ENCODE measurements around the gene LIN37. TPM values are rescaled to one million over a fixed set of nuclear protein-coding genes. Genes with fewer than 3 reads are reported as not detected.

LIN37 gene
- total and polyA plus RNA-seq, 9 of the 15 experiments (the other 6 are each of a cell fraction or from before 2014, with no cell fraction given), result 1.2 to 12.5 (median 8.6) TPM

DNA sequence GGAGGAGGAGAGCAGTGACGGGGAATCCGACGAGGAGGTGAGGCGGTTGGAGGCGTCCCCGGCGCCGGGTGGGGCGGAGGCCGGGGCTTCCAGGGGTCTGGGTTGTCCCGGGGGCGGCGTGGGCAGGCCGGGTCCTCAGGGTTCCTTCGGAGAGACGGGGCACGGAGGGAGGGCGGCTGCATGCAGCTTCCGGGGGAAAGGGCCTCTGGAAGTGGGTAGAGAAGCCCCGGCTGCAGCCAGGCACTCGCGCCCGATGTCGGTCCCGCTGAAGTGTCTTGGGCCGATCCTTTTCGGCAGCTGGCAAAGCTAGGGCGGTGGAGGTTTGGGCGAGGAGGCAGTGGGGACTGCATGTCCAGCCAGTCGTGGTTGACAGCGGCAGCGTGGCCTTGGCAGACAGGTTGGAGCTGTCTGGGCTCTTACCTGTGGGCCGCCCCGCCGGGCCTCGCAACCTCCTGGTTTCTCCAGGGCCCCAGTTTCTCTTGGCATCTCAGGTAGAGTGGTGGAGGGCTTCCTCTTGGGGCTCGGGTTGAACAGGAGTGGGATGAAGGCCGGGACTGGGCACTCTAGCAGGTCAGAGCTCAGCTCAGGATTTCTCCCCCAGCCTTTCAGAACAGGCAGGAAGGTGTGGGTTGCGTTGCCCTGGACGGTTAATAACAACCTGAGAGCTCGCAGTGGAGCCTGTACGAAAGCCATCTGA lies 29.9 kb upstream of the LIN37 start (continued):
- TF ChIP-seq ILK (tag; IDR thresholded peaks at IDR 0.05; ENCODE audit: borderline replicate concordance, low read depth) (no peak), FOXA3 (CRISPR knock-in tag; conservative IDR thresholded peaks at IDR 0.05 in 1 of 2, IDR thresholded peaks at IDR 0.05 in 1 of 2) (no peak), ZNF263 (CRISPR knock-in tag; IDR thresholded peaks at IDR 0.05; ENCODE audit: borderline replicate concordance) (0 out of 2 replicates have a peak, but pooled peaks have one; percentile 27), MBD2 (IDR thresholded peaks at IDR 0.05; ENCODE audit: borderline replicate concordance, low read depth) (no peak), ZEB2 (IDR thresholded peaks at IDR 0.05) (no peak), ZNF764 (CRISPR knock-in tag; IDR thresholded peaks at IDR 0.05; ENCODE audit: low read depth) (no peak), FOXK1 (CRISPR knock-in tag; IDR thresholded peaks at IDR 0.05; ENCODE audit: borderline replicate concordance) (no peak), KAT7 (CRISPR knock-in tag; IDR thresholded peaks at IDR 0.05; ENCODE audit: borderline replicate concordance) (0 out of 2 replicates have a peak, but pooled peaks have one; percentile 20), HSF4 (CRISPR knock-in tag; IDR thresholded peaks at IDR 0.05; ENCODE audit: borderline replicate concordance) (no peak), SREBF2 (CRISPR knock-in tag; IDR thresholded peaks at IDR 0.05) (no peak), ZC3H11A (IDR thresholded peaks at IDR 0.05; ENCODE audit: low read depth, low read length) (no peak), ATF1 (CRISPR knock-in tag; IDR thresholded peaks at IDR 0.05) (no peak), ATF1 (tag; IDR thresholded peaks at IDR 0.05) (no peak), BRF2 (IDR thresholded peaks at IDR 0.05; ENCODE audit: borderline replicate concordance, insufficient read depth, insufficient read length) (no peak), TEAD4 (IDR thresholded peaks at IDR 0.05; ENCODE audit: low read length) (no peak), TEAD4 (CRISPR knock-in tag; IDR thresholded peaks at IDR 0.05; ENCODE audit: borderline replicate concordance) (no peak), LCOR (CRISPR knock-in tag; IDR thresholded peaks at IDR 0.05) (peak; percentile 46; the same call in 1 of the 2 replicates), CEBPG (CRISPR knock-in tag; IDR thresholded peaks at IDR 0.05) (no peak), CEBPG (tag; conservative IDR thresholded peaks at IDR 0.05 in 1 of 2, IDR thresholded peaks at IDR 0.05 in 1 of 2) (no peak)
- TF ChIP-seq, protein P1, sequence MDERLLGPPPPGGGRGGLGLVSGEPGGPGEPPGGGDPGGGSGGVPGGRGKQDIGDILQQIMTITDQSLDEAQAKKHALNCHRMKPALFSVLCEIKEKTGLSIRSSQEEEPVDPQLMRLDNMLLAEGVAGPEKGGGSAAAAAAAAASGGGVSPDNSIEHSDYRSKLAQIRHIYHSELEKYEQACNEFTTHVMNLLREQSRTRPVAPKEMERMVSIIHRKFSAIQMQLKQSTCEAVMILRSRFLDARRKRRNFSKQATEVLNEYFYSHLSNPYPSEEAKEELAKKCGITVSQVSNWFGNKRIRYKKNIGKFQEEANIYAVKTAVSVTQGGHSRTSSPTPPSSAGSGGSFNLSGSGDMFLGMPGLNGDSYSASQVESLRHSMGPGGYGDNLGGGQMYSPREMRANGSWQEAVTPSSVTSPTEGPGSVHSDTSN (CRISPR knock-in tag; IDR thresholded peaks at IDR 0.05; ENCODE audit: low read depth), result no peak
- TF ChIP-seq, protein P1 (tag; conservative IDR thresholded peaks at IDR 0.05; ENCODE audit: low read depth), result no peak
- TF ChIP-seq, protein P2, sequence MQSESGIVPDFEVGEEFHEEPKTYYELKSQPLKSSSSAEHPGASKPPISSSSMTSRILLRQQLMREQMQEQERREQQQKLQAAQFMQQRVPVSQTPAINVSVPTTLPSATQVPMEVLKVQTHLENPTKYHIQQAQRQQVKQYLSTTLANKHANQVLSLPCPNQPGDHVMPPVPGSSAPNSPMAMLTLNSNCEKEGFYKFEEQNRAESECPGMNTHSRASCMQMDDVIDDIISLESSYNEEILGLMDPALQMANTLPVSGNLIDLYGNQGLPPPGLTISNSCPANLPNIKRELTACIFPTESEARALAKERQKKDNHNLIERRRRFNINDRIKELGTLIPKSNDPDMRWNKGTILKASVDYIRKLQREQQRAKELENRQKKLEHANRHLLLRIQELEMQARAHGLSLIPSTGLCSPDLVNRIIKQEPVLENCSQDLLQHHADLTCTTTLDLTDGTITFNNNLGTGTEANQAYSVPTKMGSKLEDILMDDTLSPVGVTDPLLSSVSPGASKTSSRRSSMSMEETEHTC (IDR thresholded peaks at IDR 0.05), result no peak
- TF ChIP-seq, protein P3, sequence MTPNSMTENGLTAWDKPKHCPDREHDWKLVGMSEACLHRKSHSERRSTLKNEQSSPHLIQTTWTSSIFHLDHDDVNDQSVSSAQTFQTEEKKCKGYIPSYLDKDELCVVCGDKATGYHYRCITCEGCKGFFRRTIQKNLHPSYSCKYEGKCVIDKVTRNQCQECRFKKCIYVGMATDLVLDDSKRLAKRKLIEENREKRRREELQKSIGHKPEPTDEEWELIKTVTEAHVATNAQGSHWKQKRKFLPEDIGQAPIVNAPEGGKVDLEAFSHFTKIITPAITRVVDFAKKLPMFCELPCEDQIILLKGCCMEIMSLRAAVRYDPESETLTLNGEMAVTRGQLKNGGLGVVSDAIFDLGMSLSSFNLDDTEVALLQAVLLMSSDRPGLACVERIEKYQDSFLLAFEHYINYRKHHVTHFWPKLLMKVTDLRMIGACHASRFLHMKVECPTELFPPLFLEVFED (CRISPR knock-in tag; conservative IDR thresholded peaks at IDR 0.05), result no peak

Measured in K562 (cell line).